Right hindlimb (tissue), 1 donor: ENCODE results near the gene CRLF1.

Source experiments
- DNase-seq: peaks from one replicate; pipeline ENCODE4 v3.0.0-alpha.2; 2018

Gene CRLF1

DNA sequence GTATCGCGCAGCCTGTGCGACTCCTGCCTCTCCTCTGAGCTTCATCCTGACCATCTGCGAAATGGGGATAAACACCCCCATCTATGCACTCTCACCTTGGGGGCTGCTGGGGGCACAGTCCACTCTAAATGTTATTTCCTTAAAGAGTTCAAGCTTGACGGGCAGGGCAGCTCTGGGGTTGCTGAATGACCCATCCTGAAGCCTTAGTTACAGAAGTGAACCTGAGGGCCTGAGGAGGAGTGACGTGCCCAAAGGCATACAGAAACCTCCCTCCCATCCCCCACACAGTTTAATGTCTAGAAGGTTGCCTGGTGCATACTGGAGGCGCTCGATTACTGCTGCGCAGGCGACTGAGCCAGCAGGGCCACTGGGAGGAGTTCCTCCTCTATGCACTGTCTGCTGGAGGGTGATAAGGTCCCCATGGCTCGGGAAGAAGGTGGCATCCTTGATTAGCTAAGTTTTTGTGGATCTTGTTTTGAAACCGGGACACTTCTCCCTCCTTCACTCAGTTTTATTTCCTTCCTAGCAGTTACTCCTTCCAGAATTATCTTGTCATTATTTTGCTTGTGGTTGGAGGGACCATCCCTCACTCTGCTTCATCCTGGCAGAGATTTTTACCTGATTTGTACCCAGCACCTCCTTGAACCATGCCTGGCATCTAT lies 62.7 kb downstream of the CRLF1 start:
- no peak for DNase-seq
